NCI-H345 treated with DMSO at 0.1 percent for 48 hours (cell line): ENCODE results near the gene POU2F2.
A peak's percentile ranks its signal among the peaks of the same experiment; 100 is the strongest.
"Not testable (repeated sequence)": the region's sequence is repeated elsewhere in the genome, so short reads cannot be mapped to it uniquely, and the experiment has no call there.

Source experiments
- DNase-seq: peaks from one replicate; lab custom pipeline; 2025; ENCODE audit not compliant: unreplicated experiment; lab: John Stamatoyannopoulos, UW

POU2F2 gene

GRCh38 chr19:42065051-42065450 is 67.2 kb downstream of the POU2F2 start:
- DNase-seq = no peak

- DNase-seq = no peak
These were observed 67.8 kb downstream of the POU2F2 start for GRCh38 chr19:42064432-42064831.

- DNase-seq = no peak
These were observed 69.9 kb downstream of the POU2F2 start for GRCh38 chr19:42062381-42062780.

GRCh38 chr19:42060117-42060516 is 72.1 kb downstream of the POU2F2 start:
- DNase-seq = no peak

- DNase-seq = no peak
These were observed 73.0 kb downstream of the POU2F2 start for GRCh38 chr19:42059196-42059595.

- no peak for DNase-seq
These were observed 74.4 kb downstream of the POU2F2 start for GRCh38 chr19:42057846-42058245.

- DNase-seq = no peak
These were observed 78.0 kb downstream of the POU2F2 start for GRCh38 chr19:42054205-42054604.

- DNase-seq = no peak
These were observed 79.0 kb downstream of the POU2F2 start for GRCh38 chr19:42053037-42053935.

GRCh38 chr19:42052241-42052863 is 79.9 kb downstream of the POU2F2 start:
- peak; percentile 28 for DNase-seq

- DNase-seq = no peak
These were observed 80.8 kb downstream of the POU2F2 start for GRCh38 chr19:42051166-42052115.

- no peak for DNase-seq
These were observed 83.3 kb downstream of the POU2F2 start for GRCh38 chr19:42048992-42049391.

GRCh38 chr19:42045575-42045974 is 86.7 kb downstream of the POU2F2 start:
- DNase-seq = no peak

GRCh38 chr19:42042455-42043170 is 89.6 kb downstream of the POU2F2 start:
- no peak for DNase-seq

GRCh38 chr19:42040491-42040890 is 91.8 kb downstream of the POU2F2 start:
- not testable (repeated sequence) for DNase-seq

- no peak for DNase-seq
These were observed 92.2 kb downstream of the POU2F2 start for GRCh38 chr19:42040031-42040430.

- DNase-seq = peak; percentile 52
These were observed 93.6 kb downstream of the POU2F2 start for GRCh38 chr19:42038666-42039065.

GRCh38 chr19:42037649-42038048 is 94.6 kb downstream of the POU2F2 start:
- DNase-seq = no peak
